ENCODE results near the gene TMEM150C. TPM values are rescaled to one million over a fixed set of nuclear protein-coding genes. Genes with fewer than 3 reads are reported as not detected.

Gene TMEM150C
- total and polyA plus RNA-seq, 2 of the 8 experiments (the other 6 are each of a cell fraction or from before 2014, with no cell fraction given) = 1.5 to 1.7 TPM

- Histone ChIP-seq H2BK5ac (ENCODE audit: low read depth, low read length) (no peak overlapping the region), H3K36me3 (ENCODE audit: control insufficient read depth in 2 of 4, insufficient read depth in 4 of 4, low read length in 3 of 4) (no peaks in the 10 kb centered on the region), H3K4me3 (ENCODE audit: extremely low read depth in 1 of 4, insufficient read depth in 2 of 4, low read depth in 3 of 4, low read length in 4 of 4) (no peak overlapping the region), H2BK20ac (ENCODE audit: low read length) (no peak overlapping the region), H3K79me2 (ENCODE audit: control insufficient read depth in 1 of 2, insufficient read depth in 2 of 2, low read length in 2 of 2) (no peaks in the 10 kb centered on the region), H3K56ac (replicated peaks; ENCODE audit: insufficient read length, low read depth, low read length) (no peak overlapping the region), H2BK120ac (replicated peaks; ENCODE audit: low read depth, low read length) (no peak overlapping the region), H3K9me3 (ENCODE audit: insufficient read depth in 2 of 2, low read depth in 1 of 2, low read length in 1 of 2) (no peaks in the 10 kb centered on the region), H3K23ac (ENCODE audit: insufficient read length) (no peak overlapping the region), H2AFZ (ENCODE audit: low read length) (no peak overlapping the region), H4K8ac (ENCODE audit: extremely low read depth, insufficient read depth, low read length) (no peak overlapping the region), H3K27me3 (replicated peaks in 1 of 4; ENCODE audit: control insufficient read depth in 3 of 4, extremely low read depth in 1 of 4, insufficient read depth in 3 of 4, low read length in 3 of 4) (no peaks in the 10 kb centered on the region), H4K91ac (replicated peaks; ENCODE audit: insufficient read length, low read length) (no peak overlapping the region), H3K23me2 (ENCODE audit: low read depth, low read length) (no peaks in the 10 kb centered on the region), H3K4ac (replicated peaks; ENCODE audit: insufficient read length, low read depth, low read length) (no peak overlapping the region), H3K79me1 (ENCODE audit: low read depth, low read length) (no peaks in the 10 kb centered on the region), H3K4me2 (ENCODE audit: insufficient read depth in 1 of 2, low read depth in 2 of 2, low read length in 2 of 2) (no peak overlapping the region), H3K18ac (ENCODE audit: extremely low read depth, low read length) (no peak overlapping the region), H3K27ac (ENCODE audit: low read depth, low read length) (no peak overlapping the region), H3K14ac (ENCODE audit: insufficient read length) (no peak overlapping the region), H2BK15ac (ENCODE audit: low read length) (no peak overlapping the region), H4K5ac (ENCODE audit: insufficient read length, low read depth, low read length) (no peak overlapping the region), H3K9ac (replicated peaks in 1 of 4; ENCODE audit: extremely low read depth in 1 of 4, low read depth in 3 of 4, low read length in 3 of 4) (no peak overlapping the region), H3K4me1 (replicated peaks in 1 of 4; ENCODE audit: control insufficient read depth in 3 of 4, insufficient read depth in 4 of 4, low read length in 3 of 4) (no peaks in the 10 kb centered on the region), H2AK5ac (ENCODE audit: low read depth, low read length) (no peak overlapping the region), H4K20me1 (replicated peaks in 1 of 2; ENCODE audit: control insufficient read depth in 1 of 2, insufficient read depth in 2 of 2, low read length in 2 of 2) (peaks cover 0 to 3% of the 10 kb centered on the region in 2 experiments), H2BK12ac (ENCODE audit: low read depth, low read length) (no peak overlapping the region)
- TF ChIP-seq CHD1 (IDR thresholded peaks at IDR 0.05; ENCODE audit: low read depth, low read length) (no peak), TBP (IDR thresholded peaks at IDR 0.05; ENCODE audit: low read depth, low read length) (no peak), CTBP2 (IDR thresholded peaks at IDR 0.05; ENCODE audit: borderline replicate concordance, insufficient read depth, insufficient read length, low read length) (no peak), TAF1 (IDR thresholded peaks at IDR 0.05; ENCODE audit: low read depth, low read length) (no peak), HDAC6 (IDR thresholded peaks at IDR 0.05; ENCODE audit: low read depth, low read length) (no peak), SUZ12 (IDR thresholded peaks at IDR 0.05; ENCODE audit: low read length) (no peak), SAP30 (IDR thresholded peaks at IDR 0.05; ENCODE audit: insufficient read depth, insufficient replicate concordance, low read length) (no peak), POLR2A (IDR thresholded peaks at IDR 0.05; ENCODE audit: control extremely low read depth in 1 of 2, low read depth in 2 of 2, low read length in 2 of 2) (no peak), CTCF (IDR thresholded peaks at IDR 0.05; ENCODE audit: control extremely low read depth in 1 of 3, insufficient read depth in 1 of 3, low read depth in 1 of 3, low read length in 3 of 3) (no peak), RXRA (IDR thresholded peaks at IDR 0.05; ENCODE audit: insufficient read depth, low read depth, low read length) (no peak), ZNF274 (IDR thresholded peaks at IDR 0.05; ENCODE audit: borderline replicate concordance, extremely low read depth, low read length) (no peak), ASH2L (IDR thresholded peaks at IDR 0.05; ENCODE audit: low read length) (no peak)
- 94% methylated on average over 3 of the region's 3 CpGs; no CpG with 5 or more reads in 1 of the 2 experiments for WGBS, 2 experiments (ENCODE audit: extremely low coverage in 1 of 2, insufficient coverage in 1 of 2, insufficient read length in 1 of 2, insufficient replicate concordance in 2 of 2, low coverage in 1 of 2, low lambda C conversion rate in 2 of 2, missing lambda C conversion rate in 1 of 2)
- POLR2A ChIA-PET (ENCODE audit: partially characterized antibody) = interaction anchor here (1.5 kb wide), 1 partner anchor 124 kb away, joined by 3 read pairs; no protein-coding TSS in a partner anchor
- no peak for FAIRE-seq
- DNase-seq (ENCODE audit: low read depth in 1 of 2, low spot score in 2 of 2) = no peak
- CTCF ChIA-PET (ENCODE audit: partially characterized antibody) = interaction anchor here (0.9 to 3.5 kb wide), 5 partner anchors 17 to 186 kb away, joined by 3 to 15 read pairs (median 6); no protein-coding TSS in a partner anchor
Observed at GRCh38 chr4:82553020-82553419, 8.8 kb downstream of the TMEM150C start.

Data from H1 (cell line).